HepG2 (cell line): ENCODE results near the gene DDAH1. TPM values are rescaled to one million over a fixed set of nuclear protein-coding genes. Genes with fewer than 3 reads are reported as not detected.

ENCODE experiments used
- ATAC-seq: fragments of 200-7000 bp; cut with Tn5 transposase; 3 replicates; pipeline ENCODE4 v1.9.1; 2020; ENCODE audit warnings: mild to moderate bottlenecking, moderate library complexity
- BruUV-seq: library from RNA; stranded (reverse); fragments of 400-500 nt; replicated peaks from 2 replicates; lab custom pipeline; 2021; lab: Mats Ljungman, UMichigan
- CTCF ChIA-PET: fragments of 300-600 bp; formaldehyde crosslinking; extraction: SDS; loops from one replicate; lab custom pipeline; 2021; ENCODE audit warnings: low total read pairs, inconsistent platforms, low intra/inter-chr PET ratio; lab: Yijun Ruan, JAX
- POLR2A ChIA-PET: fragments of 350-600 bp; sonication (Branson Sonifier 250); formaldehyde crosslinking; loops from one replicate; lab custom pipeline; 2020; ENCODE audit warnings: antibody characterized with exemption, inconsistent platforms; lab: Yijun Ruan, JAX
- DNase-seq: peaks from one replicate; pipeline ENCODE4 v3.0.0-alpha.2; 2015; ENCODE audit warnings: low spot score
- FAIRE-seq: peaks from 3 replicates; lab custom pipeline; 2011; peaks lifted over from hg19 to GRCh38; lab: Jason Lieb, UNC
- H2AFZ ChIP-seq: one replicate; pipeline ENCODE4 v1.6.1; 2011; ENCODE audit warnings: low read length, inconsistent platforms
- H3K27ac ChIP-seq: fragments of 300-600 bp; 3 replicates; pipeline ENCODE4 v1.8.0; 2011; ENCODE audit warnings: mixed run types, mild to moderate bottlenecking, mixed read lengths, low read length, inconsistent platforms; ENCODE audit not compliant: insufficient read depth; ENCODE audit errors: extremely low read length
- H3K27me3 ChIP-seq, 2 experiments: fragments of 200-600 bp in 1 of 2; 2 replicates in 1 of 2; 3 replicates in 1 of 2; pipeline versions ENCODE4 v1.6.0 to v1.8.0; 2011; ENCODE audit warnings: low read length in 2 of 2, mild to moderate bottlenecking in 2 of 2, moderate library complexity in 2 of 2, inconsistent platforms in 1 of 2; ENCODE audit not compliant: insufficient read depth in 2 of 2, control insufficient read depth in 1 of 2
- H3K36me3 ChIP-seq, 2 experiments: fragments of 200-600 bp in 1 of 2; replicated peaks in 1 of 2; 2 replicates in 1 of 2; 3 replicates in 1 of 2; pipeline versions ENCODE4 v1.5.1 to v1.8.0; 2011; ENCODE audit warnings: low read length in 2 of 2, inconsistent platforms in 1 of 2; ENCODE audit not compliant: insufficient read depth in 2 of 2, control insufficient read depth in 1 of 2
- H3K4me1 ChIP-seq: 2 replicates; pipeline ENCODE4 v1.5.1; 2012; ENCODE audit warnings: low read length, inconsistent platforms; ENCODE audit not compliant: insufficient read depth
- H3K4me2 ChIP-seq: 2 replicates; pipeline ENCODE4 v1.6.0; 2011; ENCODE audit warnings: low read depth, low read length, inconsistent platforms
- H3K4me3 ChIP-seq, 3 experiments: fragments of 200-600 bp in 1 of 3; sonication (generic), shearing (Covaris generic) in 1 of 3; replicated peaks in 1 of 3; 2 replicates each; pipeline ENCODE4 v1.5.1; 2011 to 2016; ENCODE audit warnings: low read length in 3 of 3, inconsistent platforms in 2 of 3, low read depth in 2 of 3, mild to moderate bottlenecking in 2 of 3, control low read depth in 1 of 3, mixed read lengths in 1 of 3; ENCODE audit not compliant: insufficient read depth in 1 of 3
- H3K79me2 ChIP-seq: one replicate; pipeline ENCODE4 v1.6.1; 2011; ENCODE audit warnings: low read length, inconsistent platforms; ENCODE audit not compliant: insufficient read depth
- H3K9ac ChIP-seq: 2 replicates; pipeline ENCODE4 v1.6.0; 2011; ENCODE audit warnings: mild to moderate bottlenecking, low read depth, low read length, inconsistent platforms; ENCODE audit not compliant: insufficient read depth
- H3K9me3 ChIP-seq: 2 replicates; pipeline ENCODE4 v1.5.1; 2012; ENCODE audit warnings: mild to moderate bottlenecking, low read length
- H4K20me1 ChIP-seq: 2 replicates; pipeline ENCODE4 v1.6.0; 2011; ENCODE audit warnings: inconsistent platforms, mild to moderate bottlenecking, low read length, moderate library complexity; ENCODE audit not compliant: insufficient read depth
- ASH2L ChIP-seq: fragments of 300-600, 200-600 bp; sonication (generic); IDR thresholded peaks from 2 replicates; pipeline ENCODE4 v1.7.0; 2017; ENCODE audit warnings: low read depth, mild to moderate bottlenecking, moderate library complexity, mixed read lengths, low read length; ENCODE audit not compliant: insufficient read length
- BCL3 ChIP-seq: sonication (generic); formaldehyde crosslinking; IDR thresholded peaks from 2 replicates; pipeline ENCODE4 v1.5.1; 2020; ENCODE audit warnings: mild to moderate bottlenecking, missing genetic modification reagents, moderate library complexity
- MBD4 ChIP-seq: IDR thresholded peaks from 2 replicates; pipeline ENCODE4 v1.6.1; 2012; ENCODE audit warnings: low read length, inconsistent platforms, borderline replicate concordance
- MLLT10 ChIP-seq: sonication (generic); formaldehyde crosslinking; IDR thresholded peaks from 2 replicates; pipeline ENCODE4 v1.4.0; 2020; ENCODE audit warnings: missing genetic modification reagents
- MYC ChIP-seq: sonication (generic); formaldehyde crosslinking; IDR thresholded peaks from 2 replicates; pipeline ENCODE4 v1.9.0; 2021; ENCODE audit warnings: missing genetic modification reagents, borderline replicate concordance
- NR2C2 ChIP-seq: sonication (generic); formaldehyde crosslinking; IDR thresholded peaks from 2 replicates; pipeline ENCODE4 v1.4.0; 2020; ENCODE audit warnings: missing genetic modification reagents, mild to moderate bottlenecking, moderate library complexity, borderline replicate concordance
- SKI ChIP-seq: fragments of 450-650 bp; IDR thresholded peaks from one replicate; pipeline ENCODE4 v1.6.1; 2018; ENCODE audit warnings: mild to moderate bottlenecking; ENCODE audit not compliant: partially characterized antibody
- SNAI1 ChIP-seq: sonication (generic); formaldehyde crosslinking; IDR thresholded peaks from 2 replicates; pipeline ENCODE4 v1.5.0; 2020; ENCODE audit warnings: mild to moderate bottlenecking, missing genetic modification reagents, borderline replicate concordance
- STAT6 ChIP-seq: sonication (generic); formaldehyde crosslinking; IDR thresholded peaks from 2 replicates; pipeline ENCODE4 v1.4.0; 2020; ENCODE audit warnings: missing genetic modification reagents, mild to moderate bottlenecking, borderline replicate concordance
- TBX2 ChIP-seq: sonication (generic); formaldehyde crosslinking; IDR thresholded peaks from 2 replicates; pipeline ENCODE4 v1.5.0; 2020; ENCODE audit warnings: missing genetic modification reagents, mild to moderate bottlenecking, borderline replicate concordance
- XRCC5 ChIP-seq: fragments of 200-400 bp; formaldehyde crosslinking; optimal IDR thresholded peaks from 2 replicates; pipeline ENCODE3; 2017; ENCODE audit warnings: mild to moderate bottlenecking, low read length
- ZKSCAN8 ChIP-seq: IDR thresholded peaks from 2 replicates; pipeline ENCODE4 v1.6.1; 2016; ENCODE audit warnings: borderline replicate concordance, missing genetic modification reagents, missing compliant biosample characterization
- ZNF10 ChIP-seq: sonication (generic); formaldehyde crosslinking; IDR thresholded peaks from 2 replicates; pipeline ENCODE4 v1.4.0; 2020; ENCODE audit warnings: mild to moderate bottlenecking, low read depth, missing genetic modification reagents, borderline replicate concordance
- ZNF3 ChIP-seq: IDR thresholded peaks from 2 replicates; pipeline ENCODE4 v1.7.0; 2017; ENCODE audit warnings: inconsistent platforms
- ZNF335 ChIP-seq: sonication (generic); formaldehyde crosslinking; IDR thresholded peaks from 2 replicates; pipeline ENCODE4 v1.4.0; 2020; ENCODE audit warnings: missing genetic modification reagents
- ZNF383 ChIP-seq: sonication (generic); formaldehyde crosslinking; IDR thresholded peaks from 2 replicates; pipeline ENCODE4 v1.4.0; 2020; ENCODE audit warnings: missing genetic modification reagents, mild to moderate bottlenecking, borderline replicate concordance
- ZNF549 ChIP-seq: sonication (generic); formaldehyde crosslinking; IDR thresholded peaks from 2 replicates; pipeline ENCODE4 v1.5.0; 2020; ENCODE audit warnings: missing genetic modification reagents
- ZNF713 ChIP-seq: sonication (generic); formaldehyde crosslinking; IDR thresholded peaks from 2 replicates; pipeline ENCODE4 v1.4.0; 2020; ENCODE audit warnings: mild to moderate bottlenecking, missing genetic modification reagents
- ZNF747 ChIP-seq: sonication (generic); formaldehyde crosslinking; IDR thresholded peaks from 2 replicates; pipeline ENCODE4 v1.8.1; 2023; ENCODE audit warnings: missing genetic modification reagents, mild to moderate bottlenecking, borderline replicate concordance
- ZNF883 ChIP-seq: sonication (generic); formaldehyde crosslinking; IDR thresholded peaks from 2 replicates; pipeline ENCODE4 v1.5.1; 2020; ENCODE audit warnings: mild to moderate bottlenecking, missing genetic modification reagents; ENCODE audit errors: not compliant biosample characterization
- WGBS: methylation state at CpG from one replicate; pipeline ENCODE4 v1.1.6; 2017; ENCODE audit warnings: low lambda C conversion rate; 5-methylcytosine and 5-hydroxymethylcytosine counted together
- in situ Hi-C: cut with HindIII; loops from 2 replicates; pipeline ENCODE4 v1.10.0; 2017; ENCODE audit warnings: low pct_unique_long_range_greater_than_20kb; ENCODE audit not compliant: extremely low pct_ligation_motif_present
- intact Hi-C: fragments of 100-400 bp; cut with micrococcal nuclease; formaldehyde crosslinking; loops from one replicate; pipeline ENCODE4 v1.10.0; 2022; ENCODE audit not compliant: unreplicated experiment
- polyA plus RNA-seq, 8 experiments: library from polyadenylated mRNA; depleted of rRNA in 3 of 8; stranded (reverse) in 7 of 8; unstranded in 1 of 8; fragments of >200 nt; fragmentation: Illumina TruSeq in 4 of 8; extraction: Trizol in 4 of 8; gene quantifications; 2 replicates each; pipeline versions ENCODE4 v1.2.1 to v1.2.3, GENCODE V29; 2011 to 2016; ENCODE audit warnings: low read depth in 4 of 8, missing spikeins in 1 of 8, mixed read lengths in 1 of 8; ENCODE audit not compliant: insufficient read depth in 1 of 8
- total RNA-seq, 5 experiments: library from RNA; depleted of rRNA; stranded (reverse); fragments of >200 nt; fragmentation: Illumina TruSeq; extraction: Trizol; gene quantifications; 2 replicates each; pipeline ENCODE4 v1.2.3, GENCODE V29; 2016; ENCODE audit warnings: low read depth in 1 of 5

Gene DDAH1
- total and polyA plus RNA-seq, 2 of the 13 experiments (the other 11 are each of a cell fraction or from before 2014, with no cell fraction given): 39.7 to 64.4 TPM

GRCh38 chr1:85320371-85321131 lies 144.4 kb downstream of the DDAH1 start (continued):
- no peak for TF ChIP-seq STAT6
- TF ChIP-seq ZNF883 (CRISPR knock-in tag): no peak
- no peak for TF ChIP-seq ZNF10 (CRISPR knock-in tag)
- TF ChIP-seq ZNF549: no peak
- no peak for TF ChIP-seq MYC
- no peak for TF ChIP-seq XRCC5
- no peak for TF ChIP-seq ZNF747
- TF ChIP-seq SNAI1 (CRISPR knock-in tag): no peak

GRCh38 chr1:85319931-85320330 lies 145.0 kb downstream of the DDAH1 start:
- TF ChIP-seq ZNF335: no peak
- no peak for TF ChIP-seq BCL3 (CRISPR knock-in tag)
- TF ChIP-seq SKI: no peak
- no peak for TF ChIP-seq ZNF3 (CRISPR knock-in tag)
- TF ChIP-seq MLLT10 (CRISPR knock-in tag): no peak
- no peak for TF ChIP-seq NR2C2 (CRISPR knock-in tag)
- no peak for TF ChIP-seq ZNF383
- TF ChIP-seq TBX2 (CRISPR knock-in tag): no peak
- TF ChIP-seq ZKSCAN8 (CRISPR knock-in tag): no peak
- TF ChIP-seq ASH2L: no peak
- TF ChIP-seq ZNF713: no peak
- TF ChIP-seq MBD4: no peak
- POLR2A ChIA-PET: no interaction called here
- no peaks in the 10 kb centered on the region for H3K4me1 ChIP-seq
- no peak overlapping the region for H3K9ac ChIP-seq
- H3K9me3 ChIP-seq: no peaks in the 10 kb centered on the region
- no peak overlapping the region for H3K27ac ChIP-seq
- H3K27me3 ChIP-seq: no peaks in the 10 kb centered on the region
- ATAC-seq: no peak
- in situ Hi-C loops (loop anchor here (10.0 kb wide), 2 partner anchors 145 to 375 kb away; partner anchors contain the start of gene DDAH1), intact Hi-C loops (no loop called here)
- no peak overlapping the region for H2AFZ ChIP-seq
- BruUV-seq: no TSS peak
- no peaks in the 10 kb centered on the region for H4K20me1 ChIP-seq
- H3K79me2 ChIP-seq: no peaks in the 10 kb centered on the region
- CTCF ChIA-PET: no interaction called here
- no peak overlapping the region for H3K4me3 ChIP-seq
- FAIRE-seq: no peak
- no peak for DNase-seq
- WGBS: 90% methylated on average over 4 of the region's 4 CpGs
- H3K36me3 ChIP-seq: peaks cover 10 to 22% of the 10 kb centered on the region in 2 experiments
- H3K4me2 ChIP-seq: no peak overlapping the region
